NCI-H2171 treated with DMSO at 0.1 percent for 48 hours (cell line): ENCODE measurements around the gene SLC27A4.

ENCODE experiments used
- DNase-seq: peaks from one replicate; lab custom pipeline; 2025; lab: John Stamatoyannopoulos, UW

The SLC27A4 gene

GRCh38 chr9:128365525-128365924 lies 25.2 kb downstream of the SLC27A4 start:
- DNase-seq, result no peak

GRCh38 chr9:128369024-128369706 lies 28.8 kb downstream of the SLC27A4 start:
- DNase-seq, result no peak

- DNase-seq, result no peak
Observed at GRCh38 chr9:128370367-128370751, 30.0 kb downstream of the SLC27A4 start.

- DNase-seq, result peak; percentile 97
Observed at GRCh38 chr9:128370752-128371629, 30.7 kb downstream of the SLC27A4 start, which contains the start of gene URM1. Gene URM1 (plus strand): TSS chr9:128371374. CDS start chr9:128371381, 7 bp downstream.

- DNase-seq, result no peak
Observed at GRCh38 chr9:128371630-128372117, 31.3 kb downstream of the SLC27A4 start.

- no peak for DNase-seq
Observed at GRCh38 chr9:128372188-128372641, 31.9 kb downstream of the SLC27A4 start.

GRCh38 chr9:128372784-128373183 lies 32.5 kb downstream of the SLC27A4 start:
- DNase-seq, result no peak

- DNase-seq, result no peak
Observed at GRCh38 chr9:128374221-128374675, 33.9 kb downstream of the SLC27A4 start.

- DNase-seq, result no peak
Observed at GRCh38 chr9:128375865-128376264, 35.5 kb downstream of the SLC27A4 start.

- peak; percentile 13 for DNase-seq
Observed at GRCh38 chr9:128382261-128382660, 41.9 kb downstream of the SLC27A4 start.

- DNase-seq, result peak; percentile 65
Observed at GRCh38 chr9:128383007-128383753, 42.9 kb downstream of the SLC27A4 start.

- no peak for DNase-seq
Observed at GRCh38 chr9:128383791-128384190, 43.5 kb downstream of the SLC27A4 start.

GRCh38 chr9:128384801-128385495 lies 44.6 kb downstream of the SLC27A4 start:
- DNase-seq, result no peak

GRCh38 chr9:128385496-128386460 lies 45.5 kb downstream of the SLC27A4 start:
- no peak for DNase-seq

- no peak for DNase-seq
Observed at GRCh38 chr9:128388150-128388549, 47.8 kb downstream of the SLC27A4 start.

GRCh38 chr9:128389395-128390149 lies 49.2 kb downstream of the SLC27A4 start:
- DNase-seq, result peak; percentile 50

GRCh38 chr9:128390150-128390812 lies 50.0 kb downstream of the SLC27A4 start:
- DNase-seq, result no peak

GRCh38 chr9:128390813-128391711 lies 50.7 kb downstream of the SLC27A4 start:
- DNase-seq, result no peak
